GM23248 (cell line): Measurements from ENCODE around the gene SMOC2.

ENCODE experiments used
- EZH2 ChIP-seq: fragments of 200-600 bp; sonication (generic); IDR thresholded peaks from 2 replicates; pipeline ENCODE4 v1.6.1; 2018; ENCODE audit warnings: antibody characterized with exemption, mild to moderate bottlenecking; ENCODE audit not compliant: insufficient read depth, poor library complexity, severe bottlenecking
- EZH2phosphoT487 ChIP-seq: fragments of 200-600 bp; sonication (generic); IDR thresholded peaks from 2 replicates; pipeline ENCODE4 v1.6.1; 2018; ENCODE audit warnings: antibody characterized with exemption, moderate library complexity, mild to moderate bottlenecking, low read depth; ENCODE audit not compliant: insufficient read depth

DNA sequence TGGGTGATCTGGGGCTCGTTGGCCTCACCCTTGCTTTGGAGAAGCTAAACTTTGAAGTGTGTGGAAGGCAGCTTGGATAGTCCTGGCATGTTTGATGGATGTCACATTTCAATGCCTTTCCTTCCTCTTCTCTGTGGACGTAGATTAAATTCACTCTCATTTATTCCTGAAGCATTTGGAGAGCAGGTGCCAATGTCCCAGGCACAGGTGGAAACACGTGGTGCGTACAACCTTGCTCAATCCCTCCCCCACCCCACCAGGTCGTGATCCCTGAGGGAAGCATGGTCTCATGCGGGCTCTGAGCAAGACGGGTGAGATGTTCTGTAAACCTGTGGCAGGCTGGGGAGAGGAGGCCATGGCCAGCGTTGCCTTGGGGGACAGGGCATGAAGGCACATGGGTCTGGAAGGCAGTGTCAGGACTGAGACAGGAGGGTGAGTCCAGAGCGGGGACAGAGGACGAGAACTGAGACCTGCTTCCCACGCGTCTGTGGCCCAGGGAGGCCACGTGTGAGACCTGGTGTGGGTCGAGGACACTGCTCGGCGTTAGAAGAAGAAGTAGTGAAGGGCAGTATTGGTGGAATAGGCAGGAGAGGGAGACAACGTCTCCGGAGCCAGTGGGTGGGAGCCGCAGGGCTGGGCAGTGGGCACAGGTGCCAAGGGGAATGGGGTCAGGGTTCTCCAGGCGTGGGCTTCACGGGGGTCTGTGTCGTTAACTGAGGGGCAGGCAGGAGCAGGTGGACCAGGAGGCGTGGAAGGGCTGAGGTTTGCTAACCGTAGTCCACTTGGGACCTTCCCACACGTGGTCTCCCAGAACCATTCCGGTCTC lies 34.4 kb downstream of the SMOC2 start:
- TF ChIP-seq EZH2 = no peak
- no peak for TF ChIP-seq EZH2phosphoT487
